Ishikawa (cell line): ENCODE data around the gene MADCAM1.

ENCODE experiments used
- CEBPB ChIP-seq: IDR thresholded peaks from 2 replicates; pipeline ENCODE4 v1.6.1; 2012
- CREB1 ChIP-seq: IDR thresholded peaks from 2 replicates; pipeline ENCODE4 v1.6.1; 2012; ENCODE audit warnings: low read depth
- EGR1 ChIP-seq: IDR thresholded peaks from 2 replicates; pipeline ENCODE4 v1.6.1; 2012
- EP300 ChIP-seq: IDR thresholded peaks from 2 replicates; pipeline ENCODE4 v1.6.1; 2012; ENCODE audit warnings: borderline replicate concordance
- FOXM1 ChIP-seq: IDR thresholded peaks from 2 replicates; pipeline ENCODE4 v1.6.1; 2012; ENCODE audit warnings: low read depth, borderline replicate concordance
- NFIC ChIP-seq: IDR thresholded peaks from 2 replicates; pipeline ENCODE4 v1.6.1; 2012
- RAD21 ChIP-seq: IDR thresholded peaks from 2 replicates; pipeline ENCODE4 v1.6.1; 2012; ENCODE audit warnings: low read depth
- TAF1 ChIP-seq: IDR thresholded peaks from 2 replicates; pipeline ENCODE4 v1.6.1; 2012; ENCODE audit warnings: low read depth, mild to moderate bottlenecking
- TCF12 ChIP-seq: IDR thresholded peaks from 2 replicates; pipeline ENCODE4 v1.6.1; 2012; ENCODE audit warnings: low read depth
- TEAD4 ChIP-seq: IDR thresholded peaks from 2 replicates; pipeline ENCODE4 v1.6.1; 2012
- YY1 ChIP-seq: IDR thresholded peaks from 2 replicates; pipeline ENCODE4 v1.6.1; 2012; ENCODE audit warnings: low read depth
- ZBTB7A ChIP-seq: IDR thresholded peaks from 2 replicates; pipeline ENCODE4 v1.6.1; 2012; ENCODE audit warnings: low read depth
- TF ChIP-seq, protein P1 (sequence below): IDR thresholded peaks from 2 replicates; pipeline ENCODE4 v1.6.1; 2012
- TF ChIP-seq, protein P2 (sequence below): IDR thresholded peaks from 2 replicates; pipeline ENCODE4 v1.6.1; 2012
- TF ChIP-seq, protein P3 (sequence below): IDR thresholded peaks from 2 replicates; pipeline ENCODE4 v1.6.1; 2012; ENCODE audit warnings: low read depth, mild to moderate bottlenecking

The MADCAM1 gene

DNA sequence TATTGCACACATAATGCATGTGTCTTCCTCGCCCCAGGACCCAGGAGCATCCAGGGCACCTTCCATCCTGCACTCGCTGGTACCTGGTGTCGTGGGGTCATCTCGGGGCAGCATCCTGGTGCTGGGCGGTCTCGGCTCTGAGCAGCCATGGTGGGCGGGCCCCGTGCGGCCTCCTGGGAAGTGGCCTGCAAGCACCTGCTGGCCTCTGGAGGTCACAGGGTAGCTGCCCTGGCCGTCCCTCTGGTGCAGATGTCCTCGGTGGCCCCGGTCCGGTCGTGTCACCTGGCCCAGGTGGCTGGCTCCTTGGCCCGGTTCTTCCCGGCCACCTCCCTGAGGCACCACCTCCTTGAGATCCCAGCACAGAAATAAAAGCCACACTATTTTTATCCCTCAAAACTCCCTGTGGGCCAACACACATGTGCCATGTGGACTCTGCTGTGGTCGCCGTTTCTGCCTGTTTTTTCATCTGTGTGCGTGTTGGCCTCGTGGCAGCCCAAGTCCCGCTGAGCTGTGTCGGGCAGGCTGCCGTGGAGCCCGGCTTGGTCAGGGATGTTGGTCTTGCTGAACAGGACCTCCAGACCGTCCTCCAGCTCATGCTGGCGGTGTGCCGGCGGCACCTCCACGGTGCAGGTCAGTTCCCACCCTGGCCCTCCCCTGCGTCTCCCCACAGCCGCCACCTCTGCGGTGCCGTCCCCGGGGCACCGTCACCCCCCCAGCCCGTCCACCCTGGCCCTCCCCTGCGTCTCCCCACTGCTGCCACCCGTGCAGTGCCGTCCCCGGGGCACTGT is 42.5 kb downstream of the MADCAM1 start:
- TF ChIP-seq, protein P1, sequence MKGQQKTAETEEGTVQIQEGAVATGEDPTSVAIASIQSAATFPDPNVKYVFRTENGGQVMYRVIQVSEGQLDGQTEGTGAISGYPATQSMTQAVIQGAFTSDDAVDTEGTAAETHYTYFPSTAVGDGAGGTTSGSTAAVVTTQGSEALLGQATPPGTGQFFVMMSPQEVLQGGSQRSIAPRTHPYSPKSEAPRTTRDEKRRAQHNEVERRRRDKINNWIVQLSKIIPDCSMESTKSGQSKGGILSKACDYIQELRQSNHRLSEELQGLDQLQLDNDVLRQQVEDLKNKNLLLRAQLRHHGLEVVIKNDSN, result no peak
- TF ChIP-seq TAF1, result no peak
- no peak for TF ChIP-seq ZBTB7A
- TF ChIP-seq CEBPB, result no peak
- no peak for TF ChIP-seq FOXM1
- no peak for TF ChIP-seq NFIC
- no peak for TF ChIP-seq TCF12
- no peak for TF ChIP-seq RAD21
- no peak for TF ChIP-seq YY1
- TF ChIP-seq EP300, result no peak
- TF ChIP-seq, protein P2, sequence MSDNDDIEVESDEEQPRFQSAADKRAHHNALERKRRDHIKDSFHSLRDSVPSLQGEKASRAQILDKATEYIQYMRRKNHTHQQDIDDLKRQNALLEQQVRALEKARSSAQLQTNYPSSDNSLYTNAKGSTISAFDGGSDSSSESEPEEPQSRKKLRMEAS, result no peak
- TF ChIP-seq TEAD4, result no peak
- TF ChIP-seq CREB1, result no peak
- TF ChIP-seq EGR1, result no peak

DNA sequence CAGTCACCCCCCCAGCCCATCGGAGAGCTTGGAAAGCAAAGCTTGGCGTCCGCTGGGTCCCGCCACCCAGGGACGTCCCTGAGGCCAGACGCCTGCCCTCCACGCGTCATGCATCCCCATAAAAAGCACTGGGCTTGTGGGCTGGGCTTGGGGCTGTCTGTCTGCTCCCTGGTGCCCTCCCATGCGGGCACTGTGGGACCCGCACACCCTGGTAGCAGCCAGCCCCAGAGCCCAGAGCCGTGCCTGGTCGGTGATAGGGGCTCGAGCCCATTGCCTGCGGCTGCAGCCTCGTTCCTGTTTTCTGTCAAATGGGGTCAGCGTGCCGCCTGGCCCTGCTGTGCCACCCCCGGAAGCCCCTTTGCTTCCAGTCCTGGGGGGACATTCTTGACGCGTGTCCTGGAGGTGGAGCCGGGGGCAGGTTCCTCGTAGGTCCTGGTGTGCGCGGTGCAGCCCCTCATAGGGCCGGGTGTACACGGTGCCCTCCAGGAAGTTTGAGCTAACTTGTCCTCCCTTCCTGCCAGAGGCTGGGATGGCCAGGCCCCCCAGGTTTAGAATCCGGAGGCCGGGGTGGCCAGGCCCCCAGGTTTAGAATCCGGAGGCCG is 43.2 kb downstream of the MADCAM1 start:
- TF ChIP-seq CREB1 (no peak), NFIC (no peak), EP300 (no peak), CEBPB (no peak), YY1 (no peak), TEAD4 (no peak), TCF12 (no peak), EGR1 (no peak), RAD21 (no peak), FOXM1 (no peak), TAF1 (no peak), ZBTB7A (no peak)
- TF ChIP-seq, protein P2, result no peak
- TF ChIP-seq, protein P3, sequence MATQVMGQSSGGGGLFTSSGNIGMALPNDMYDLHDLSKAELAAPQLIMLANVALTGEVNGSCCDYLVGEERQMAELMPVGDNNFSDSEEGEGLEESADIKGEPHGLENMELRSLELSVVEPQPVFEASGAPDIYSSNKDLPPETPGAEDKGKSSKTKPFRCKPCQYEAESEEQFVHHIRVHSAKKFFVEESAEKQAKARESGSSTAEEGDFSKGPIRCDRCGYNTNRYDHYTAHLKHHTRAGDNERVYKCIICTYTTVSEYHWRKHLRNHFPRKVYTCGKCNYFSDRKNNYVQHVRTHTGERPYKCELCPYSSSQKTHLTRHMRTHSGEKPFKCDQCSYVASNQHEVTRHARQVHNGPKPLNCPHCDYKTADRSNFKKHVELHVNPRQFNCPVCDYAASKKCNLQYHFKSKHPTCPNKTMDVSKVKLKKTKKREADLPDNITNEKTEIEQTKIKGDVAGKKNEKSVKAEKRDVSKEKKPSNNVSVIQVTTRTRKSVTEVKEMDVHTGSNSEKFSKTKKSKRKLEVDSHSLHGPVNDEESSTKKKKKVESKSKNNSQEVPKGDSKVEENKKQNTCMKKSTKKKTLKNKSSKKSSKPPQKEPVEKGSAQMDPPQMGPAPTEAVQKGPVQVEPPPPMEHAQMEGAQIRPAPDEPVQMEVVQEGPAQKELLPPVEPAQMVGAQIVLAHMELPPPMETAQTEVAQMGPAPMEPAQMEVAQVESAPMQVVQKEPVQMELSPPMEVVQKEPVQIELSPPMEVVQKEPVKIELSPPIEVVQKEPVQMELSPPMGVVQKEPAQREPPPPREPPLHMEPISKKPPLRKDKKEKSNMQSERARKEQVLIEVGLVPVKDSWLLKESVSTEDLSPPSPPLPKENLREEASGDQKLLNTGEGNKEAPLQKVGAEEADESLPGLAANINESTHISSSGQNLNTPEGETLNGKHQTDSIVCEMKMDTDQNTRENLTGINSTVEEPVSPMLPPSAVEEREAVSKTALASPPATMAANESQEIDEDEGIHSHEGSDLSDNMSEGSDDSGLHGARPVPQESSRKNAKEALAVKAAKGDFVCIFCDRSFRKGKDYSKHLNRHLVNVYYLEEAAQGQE, result no peak
- TF ChIP-seq, protein P1, result no peak

DNA sequence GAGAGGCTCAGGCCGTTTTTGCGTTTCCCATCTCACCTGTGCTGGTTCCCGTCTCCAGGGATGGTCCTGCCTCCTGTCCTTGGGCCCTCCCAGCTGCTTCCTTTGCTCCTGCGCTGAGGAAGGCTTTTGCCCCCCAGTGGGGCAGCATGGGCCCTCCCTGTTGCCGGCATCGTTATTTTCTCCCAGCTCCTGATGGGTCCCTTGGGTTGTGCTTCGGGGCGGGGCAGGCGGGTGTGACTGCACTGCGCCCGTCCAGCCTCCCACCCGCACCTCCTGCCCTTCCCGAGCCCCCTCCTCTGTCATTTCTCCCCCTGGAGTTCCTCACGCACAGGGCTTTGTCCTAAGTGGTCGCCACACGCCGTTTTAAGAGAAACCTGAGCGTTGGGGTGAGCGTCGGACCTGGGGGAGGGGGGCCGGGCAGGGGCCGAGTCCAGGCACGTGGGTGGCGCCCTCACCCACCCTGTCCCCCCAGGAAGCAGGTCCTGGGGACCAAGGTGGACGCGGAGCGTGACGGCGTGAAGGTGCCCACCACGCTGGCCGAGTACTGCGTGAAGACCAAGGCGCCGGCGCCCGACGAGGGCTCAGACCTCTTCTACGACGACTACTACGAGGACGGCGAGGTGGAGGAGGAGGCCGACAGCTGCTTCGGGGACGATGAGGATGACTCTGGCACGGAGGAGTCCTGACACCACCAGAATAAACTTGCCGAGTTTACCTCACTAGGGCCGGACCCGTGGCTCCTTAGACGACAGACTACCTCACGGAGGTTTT is 44.8 kb downstream of the MADCAM1 start:
- TF ChIP-seq TCF12 (no peak), CEBPB (no peak), CREB1 (no peak), FOXM1 (no peak), ZBTB7A (no peak), NFIC (no peak), EGR1 (no peak), YY1 (no peak), TEAD4 (no peak), EP300 (no peak), TAF1 (no peak)
- TF ChIP-seq, protein P2, result no peak
- TF ChIP-seq, protein P3, result no peak

DNA sequence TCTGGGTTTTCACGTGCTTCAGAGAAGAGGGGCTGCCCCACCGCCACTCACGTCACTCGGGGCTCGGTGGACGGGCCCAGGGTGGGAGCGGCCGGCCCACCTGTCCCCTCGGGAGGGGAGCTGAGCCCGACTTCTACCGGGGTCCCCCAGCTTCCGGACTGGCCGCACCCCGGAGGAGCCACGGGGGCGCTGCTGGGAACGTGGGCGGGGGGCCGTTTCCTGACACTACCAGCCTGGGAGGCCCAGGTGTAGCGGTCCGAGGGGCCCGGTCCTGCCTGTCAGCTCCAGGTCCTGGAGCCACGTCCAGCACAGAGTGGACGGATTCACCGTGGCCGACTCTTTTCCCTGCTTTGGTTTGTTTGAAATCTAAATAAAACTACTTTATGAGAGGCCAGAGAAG is 45.4 kb downstream of the MADCAM1 start:
- TF ChIP-seq, protein P2, result no peak
- no peak for TF ChIP-seq RAD21
- no peak for TF ChIP-seq TAF1
- no peak for TF ChIP-seq TCF12
- no peak for TF ChIP-seq YY1
- no peak for TF ChIP-seq EP300
- no peak for TF ChIP-seq CREB1
- TF ChIP-seq TEAD4, result no peak
- TF ChIP-seq FOXM1, result no peak
- no peak for TF ChIP-seq ZBTB7A
- no peak for TF ChIP-seq CEBPB
- TF ChIP-seq EGR1, result no peak
- TF ChIP-seq NFIC, result no peak
- TF ChIP-seq, protein P1, result no peak
- TF ChIP-seq, protein P3, result no peak
